Measurements from ENCODE around the gene PRPF19.

GRCh38 chr11:60925868-60926267 is 19.5 kb upstream of the PRPF19 start:
- TF ChIP-seq PREB (CRISPR knock-in tag; IDR thresholded peaks at IDR 0.05; ENCODE audit: borderline replicate concordance) (no peak), E2F4 (CRISPR knock-in tag; IDR thresholded peaks at IDR 0.05; ENCODE audit: borderline replicate concordance, low read depth) (no peak), CTCF (IDR thresholded peaks at IDR 0.05) (no peak), ATF6 (CRISPR knock-in tag; IDR thresholded peaks at IDR 0.05) (no peak)
